PC-3 (cell line): ENCODE results near the gene GYPB.
"Not testable (repeated sequence)": the region's sequence is repeated elsewhere in the genome, so short reads cannot be mapped to it uniquely, and the experiment has no call there.

Source experiments
- EZH2 ChIP-seq: fragments of 300-600 bp; sonication (generic); IDR thresholded peaks from one replicate; pipeline ENCODE4 v1.6.1; 2017; ENCODE audit warnings: antibody characterized with exemption, mild to moderate bottlenecking, low read length; ENCODE audit not compliant: unreplicated experiment
- TF ChIP-seq, protein P1 (sequence below): fragments of 300-600 bp; sonication (generic); conservative IDR thresholded peaks from 2 replicates; pipeline ENCODE4 v1.5.1; 2017; ENCODE audit warnings: antibody characterized with exemption, low read depth, mild to moderate bottlenecking, low read length

- not testable (repeated sequence) for TF ChIP-seq EZH2
- TF ChIP-seq, protein P1, sequence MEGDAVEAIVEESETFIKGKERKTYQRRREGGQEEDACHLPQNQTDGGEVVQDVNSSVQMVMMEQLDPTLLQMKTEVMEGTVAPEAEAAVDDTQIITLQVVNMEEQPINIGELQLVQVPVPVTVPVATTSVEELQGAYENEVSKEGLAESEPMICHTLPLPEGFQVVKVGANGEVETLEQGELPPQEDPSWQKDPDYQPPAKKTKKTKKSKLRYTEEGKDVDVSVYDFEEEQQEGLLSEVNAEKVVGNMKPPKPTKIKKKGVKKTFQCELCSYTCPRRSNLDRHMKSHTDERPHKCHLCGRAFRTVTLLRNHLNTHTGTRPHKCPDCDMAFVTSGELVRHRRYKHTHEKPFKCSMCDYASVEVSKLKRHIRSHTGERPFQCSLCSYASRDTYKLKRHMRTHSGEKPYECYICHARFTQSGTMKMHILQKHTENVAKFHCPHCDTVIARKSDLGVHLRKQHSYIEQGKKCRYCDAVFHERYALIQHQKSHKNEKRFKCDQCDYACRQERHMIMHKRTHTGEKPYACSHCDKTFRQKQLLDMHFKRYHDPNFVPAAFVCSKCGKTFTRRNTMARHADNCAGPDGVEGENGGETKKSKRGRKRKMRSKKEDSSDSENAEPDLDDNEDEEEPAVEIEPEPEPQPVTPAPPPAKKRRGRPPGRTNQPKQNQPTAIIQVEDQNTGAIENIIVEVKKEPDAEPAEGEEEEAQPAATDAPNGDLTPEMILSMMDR, result not testable (repeated sequence)
These were observed 67.7 kb downstream of the GYPB start for GRCh38 chr4:143951458-143951972.
